Bone marrow (tissue), 2 donors: ENCODE results near the gene MYT1.
"Not testable (repeated sequence)": the region's sequence is repeated elsewhere in the genome, so short reads cannot be mapped to it uniquely, and the experiment has no call there.

Experiments
- DNase-seq, 2 donors: peaks; one replicate each; lab custom pipeline; 2025; lab: John Stamatoyannopoulos, UW

The MYT1 gene

DNA sequence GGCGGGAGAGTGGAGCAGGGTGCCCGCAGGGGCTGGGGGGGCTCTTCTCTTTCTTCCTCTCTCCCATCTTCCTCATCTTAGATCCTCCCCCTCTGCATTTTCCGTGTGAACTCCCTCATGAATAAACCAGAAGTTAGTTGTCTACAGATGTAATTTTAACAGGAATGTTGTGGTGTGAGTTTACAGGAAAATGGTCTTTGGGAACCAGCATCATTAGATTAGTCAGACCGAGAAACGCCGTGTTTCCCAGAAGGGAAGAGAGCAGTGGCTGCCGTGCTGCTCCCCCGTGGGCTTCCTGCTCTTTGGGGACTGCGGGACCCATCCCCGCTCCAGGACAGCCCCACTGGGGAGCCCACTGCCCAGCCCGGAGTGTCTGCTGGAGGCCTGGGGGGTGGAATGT, 3.4 kb downstream of the MYT1 start:
- DNase-seq: no peak

DNA sequence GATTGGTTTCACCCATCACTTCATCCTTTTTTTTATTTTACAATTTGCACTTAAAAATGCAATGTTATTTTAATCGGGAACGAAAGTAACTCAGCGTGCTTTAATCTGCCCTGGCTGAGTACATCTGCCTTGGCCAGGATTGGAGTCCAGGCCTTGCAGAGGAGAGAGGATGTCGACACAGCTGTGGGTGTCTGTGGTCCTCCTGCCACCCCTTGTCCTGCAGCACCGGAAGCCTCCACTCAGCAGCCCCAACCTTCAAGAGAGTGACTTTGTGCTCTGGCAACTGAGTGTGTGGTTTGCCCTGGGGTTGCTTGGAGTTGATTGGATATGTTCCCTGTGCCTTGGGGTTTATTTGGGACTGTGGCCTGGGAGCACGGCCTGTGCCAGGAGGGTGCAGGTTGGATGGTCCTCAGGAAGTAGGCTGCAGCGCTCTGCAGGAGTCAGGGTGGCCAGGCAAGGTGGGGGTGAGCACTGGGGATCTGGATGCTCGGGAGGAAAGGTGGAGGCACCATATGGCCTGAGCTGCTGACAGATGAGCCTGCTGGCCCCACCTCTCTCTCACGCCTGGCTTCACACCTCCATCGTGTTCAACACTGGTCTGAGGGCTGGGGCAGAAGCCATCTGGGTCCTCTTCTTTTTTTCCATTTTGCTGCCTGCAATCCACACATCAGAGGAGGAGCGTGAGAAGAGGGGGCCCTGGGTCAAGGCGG, 4.3 kb downstream of the MYT1 start:
- DNase-seq: no peak

DNA sequence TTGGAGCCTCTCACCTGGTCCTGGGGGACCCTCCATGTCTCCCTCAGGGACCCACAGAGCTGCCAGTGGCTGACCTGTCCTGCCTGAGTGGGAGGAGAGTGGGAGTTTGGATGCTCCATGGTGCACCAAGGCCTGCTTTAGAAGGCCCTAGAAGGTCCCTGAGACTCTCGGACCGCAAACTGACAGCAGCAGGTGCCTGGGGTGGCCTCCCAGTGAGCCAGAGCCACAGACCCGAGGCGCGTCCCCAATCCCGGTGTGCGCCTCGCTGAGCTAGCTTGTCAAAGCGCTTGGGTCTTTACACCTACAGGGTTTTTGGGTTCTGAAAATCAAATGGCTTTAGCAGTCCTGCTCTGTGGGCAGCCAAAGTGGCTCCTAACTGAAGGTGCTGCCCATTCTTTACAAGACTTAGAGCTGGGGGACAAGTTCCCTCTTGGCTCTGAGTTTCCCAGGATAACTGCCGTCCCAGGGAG, 4.9 kb downstream of the MYT1 start:
- no peak for DNase-seq

DNA sequence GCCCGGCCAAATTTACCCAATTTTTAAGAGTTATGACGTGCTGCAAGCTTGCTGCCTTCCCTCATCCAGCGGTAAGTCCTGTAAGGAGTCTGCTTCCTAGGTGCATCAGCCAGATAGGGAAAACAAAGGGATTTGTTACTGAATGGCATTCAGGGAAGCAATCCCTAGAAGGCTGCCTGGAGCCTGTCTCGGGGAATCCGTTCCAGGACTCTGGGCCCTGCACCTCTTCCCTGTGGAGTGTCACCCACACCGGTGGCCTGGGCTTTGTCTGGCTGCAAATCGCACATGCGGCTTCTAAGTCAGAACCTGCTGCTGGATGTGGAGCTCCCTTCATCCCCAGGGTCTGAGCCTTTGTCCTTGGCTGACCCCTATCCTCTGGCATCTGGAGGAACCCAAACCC, 7.0 kb downstream of the MYT1 start:
- no peak for DNase-seq

DNA sequence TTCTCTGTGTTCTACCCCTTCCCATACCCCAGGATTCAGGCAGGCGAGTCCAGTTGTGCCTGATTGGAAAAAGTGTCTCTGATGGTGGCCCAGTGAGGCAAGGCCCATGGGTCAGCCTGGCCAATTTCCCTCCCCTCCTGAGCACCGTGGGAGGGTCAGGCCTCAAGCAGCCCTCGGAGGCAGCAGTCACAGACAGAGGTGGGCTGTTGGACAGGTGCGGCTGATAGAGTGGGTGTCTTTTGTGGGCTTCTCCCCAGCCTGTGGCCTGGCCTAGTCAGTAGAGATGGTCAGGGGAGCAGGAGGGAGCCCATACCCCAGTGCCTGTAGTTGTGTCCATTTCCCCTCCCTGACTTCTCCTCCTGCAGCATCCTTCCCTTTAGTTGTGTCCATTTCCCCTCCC, 8.9 kb downstream of the MYT1 start:
- DNase-seq: no peak

DNA sequence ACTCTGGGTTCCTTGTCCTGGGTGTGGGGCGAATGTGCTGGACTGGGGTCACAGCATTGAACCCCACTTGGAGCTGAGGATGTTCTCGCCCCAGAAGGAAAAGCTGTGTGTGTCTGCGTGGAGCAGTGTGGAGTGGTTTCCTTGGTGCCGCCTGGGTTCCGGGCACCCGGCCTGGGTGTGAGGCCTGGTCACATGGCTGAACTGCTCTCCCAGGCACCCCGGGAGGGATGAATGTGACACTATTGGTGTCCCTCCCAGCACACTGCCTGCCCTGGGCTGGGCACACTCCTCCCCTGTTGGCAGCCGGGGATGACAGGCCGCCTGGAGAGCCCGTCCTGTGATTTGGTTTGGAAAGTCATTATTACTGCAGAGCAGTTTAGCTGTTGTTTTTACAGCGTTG, 12.3 kb downstream of the MYT1 start:
- no peak for DNase-seq

DNA sequence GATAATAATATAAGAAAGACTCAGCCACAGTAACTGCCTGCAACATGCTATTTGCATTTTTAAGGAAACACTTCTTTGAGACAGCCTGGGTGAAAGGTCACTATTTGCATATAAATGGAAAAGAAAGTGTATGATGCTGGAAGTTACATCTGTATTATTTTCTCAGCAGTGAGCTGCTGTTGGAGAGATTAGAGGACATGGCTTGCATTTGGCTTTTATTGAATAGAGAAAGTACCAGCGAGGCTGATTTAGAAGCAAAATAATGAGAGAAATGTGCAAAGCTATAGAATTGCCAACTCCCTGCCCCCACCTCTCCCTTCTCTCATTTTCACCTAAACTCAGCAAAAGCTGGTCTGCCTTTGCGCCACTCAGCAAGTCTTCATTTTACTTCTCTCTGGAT, 12.7 kb downstream of the MYT1 start:
- no peak for DNase-seq

DNA sequence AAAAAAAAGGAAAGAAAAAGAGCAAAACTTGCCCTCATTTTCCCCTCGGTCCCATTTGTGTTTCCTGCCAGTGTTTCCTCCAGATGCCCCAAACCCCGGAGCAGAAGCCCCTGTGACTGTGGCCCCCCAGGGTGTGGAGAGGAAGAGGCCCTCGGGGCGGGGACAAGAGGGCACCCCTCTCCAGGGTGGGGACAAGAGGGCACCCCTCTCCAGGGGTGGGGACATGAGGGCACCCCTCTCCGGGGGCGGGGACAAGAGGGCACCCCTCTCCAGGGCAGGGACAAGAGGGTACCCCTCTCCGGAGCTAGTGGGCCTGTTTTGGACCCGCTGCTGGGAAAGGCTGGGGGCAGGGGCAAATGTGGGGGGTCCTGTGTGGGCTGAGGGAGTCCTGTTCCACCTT, 13.1 kb downstream of the MYT1 start:
- DNase-seq: no peak

DNA sequence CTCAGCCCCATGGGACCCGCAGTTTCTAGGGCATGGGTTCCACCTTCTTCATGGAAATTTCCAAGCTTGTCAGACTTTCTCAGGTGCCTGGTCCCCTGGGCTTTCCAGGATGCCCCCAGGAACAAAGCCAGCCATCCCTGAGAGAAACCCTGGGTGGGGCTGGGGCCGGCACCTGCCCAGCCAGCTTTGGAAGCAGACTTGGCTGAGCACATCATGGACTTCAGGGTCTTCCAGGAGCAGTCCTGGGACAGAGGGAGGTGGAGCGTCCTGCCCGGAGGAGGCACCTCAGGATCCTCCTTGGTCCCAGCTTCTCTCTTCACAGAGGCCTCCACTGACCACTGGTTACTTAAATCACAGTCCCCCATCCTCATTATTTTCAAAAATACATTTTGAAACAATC, 13.5 kb downstream of the MYT1 start:
- no peak for DNase-seq

DNA sequence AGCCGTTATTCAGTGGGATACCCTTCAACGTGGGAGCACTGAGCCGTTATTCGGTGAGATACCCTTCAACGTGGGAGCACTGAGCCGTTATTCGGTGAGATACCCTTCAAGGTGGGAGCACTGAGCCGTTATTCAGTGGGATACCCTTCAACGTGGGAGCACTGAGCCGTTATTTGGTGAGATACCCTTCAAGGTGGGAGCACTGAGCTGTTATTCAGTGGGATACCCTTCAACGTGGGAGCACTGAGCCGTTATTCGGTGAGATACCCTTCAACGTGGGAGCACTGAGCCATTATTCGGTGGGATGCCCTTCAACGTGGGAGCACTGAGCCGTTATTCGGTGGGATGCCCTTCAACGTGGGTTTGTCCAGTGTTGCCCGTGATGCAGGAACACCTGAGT, 14.7 kb downstream of the MYT1 start:
- not testable (repeated sequence) for DNase-seq

DNA sequence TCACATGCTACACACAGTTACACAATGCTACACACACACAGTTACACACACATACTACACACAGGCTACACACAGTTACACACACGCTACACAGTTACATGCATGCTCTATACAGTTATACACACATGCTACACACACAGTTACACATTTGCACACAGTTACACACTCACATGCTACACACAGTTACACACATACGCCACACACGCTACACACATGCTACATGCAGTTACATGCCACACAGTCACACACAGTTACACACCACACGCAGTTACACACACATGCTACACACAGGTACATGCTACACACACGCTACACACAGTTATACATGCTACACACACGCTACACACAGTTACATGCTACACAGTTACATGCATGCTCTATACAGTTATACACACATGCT, 15.6 kb downstream of the MYT1 start:
- DNase-seq: no peak

DNA sequence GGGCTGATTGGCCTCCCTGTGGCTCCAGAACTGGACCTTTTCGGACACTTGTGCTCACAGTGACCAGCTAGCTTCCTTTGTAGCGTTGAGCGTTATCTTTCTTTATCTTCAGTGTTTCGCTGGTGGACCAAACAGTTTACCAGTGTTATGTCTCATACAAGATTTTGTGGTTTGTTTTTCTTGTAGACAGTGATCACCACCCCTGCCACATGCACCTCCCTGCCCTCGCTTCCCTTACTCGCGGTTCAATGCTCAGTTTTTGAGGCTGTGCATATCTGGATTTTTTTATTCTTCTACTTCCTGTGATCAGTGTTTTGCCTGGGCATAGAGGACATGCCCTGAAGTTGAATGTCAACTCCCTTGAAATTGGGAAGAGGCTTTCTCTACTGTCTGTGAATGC, 16.4 kb downstream of the MYT1 start:
- DNase-seq: no peak

DNA sequence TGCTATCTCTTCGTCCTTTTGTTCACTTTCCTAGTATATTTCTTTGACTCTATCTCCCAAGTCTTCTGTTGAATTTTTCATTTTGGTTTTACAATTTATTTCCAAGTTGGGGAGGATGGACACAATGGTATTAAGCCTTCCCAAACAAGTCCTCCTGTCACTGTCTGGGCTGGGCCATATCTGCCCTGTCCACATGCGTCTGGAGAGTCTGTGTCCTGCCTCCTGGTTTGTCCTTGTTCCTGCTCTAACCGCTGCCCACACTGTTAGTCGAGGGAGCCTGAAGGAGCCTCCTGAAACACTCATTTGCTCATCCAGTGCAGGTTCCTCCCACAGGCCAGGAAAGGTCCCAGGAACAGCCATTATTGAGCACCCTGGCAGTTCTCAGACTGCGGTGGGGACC, 17.1 kb downstream of the MYT1 start:
- DNase-seq: no peak

DNA sequence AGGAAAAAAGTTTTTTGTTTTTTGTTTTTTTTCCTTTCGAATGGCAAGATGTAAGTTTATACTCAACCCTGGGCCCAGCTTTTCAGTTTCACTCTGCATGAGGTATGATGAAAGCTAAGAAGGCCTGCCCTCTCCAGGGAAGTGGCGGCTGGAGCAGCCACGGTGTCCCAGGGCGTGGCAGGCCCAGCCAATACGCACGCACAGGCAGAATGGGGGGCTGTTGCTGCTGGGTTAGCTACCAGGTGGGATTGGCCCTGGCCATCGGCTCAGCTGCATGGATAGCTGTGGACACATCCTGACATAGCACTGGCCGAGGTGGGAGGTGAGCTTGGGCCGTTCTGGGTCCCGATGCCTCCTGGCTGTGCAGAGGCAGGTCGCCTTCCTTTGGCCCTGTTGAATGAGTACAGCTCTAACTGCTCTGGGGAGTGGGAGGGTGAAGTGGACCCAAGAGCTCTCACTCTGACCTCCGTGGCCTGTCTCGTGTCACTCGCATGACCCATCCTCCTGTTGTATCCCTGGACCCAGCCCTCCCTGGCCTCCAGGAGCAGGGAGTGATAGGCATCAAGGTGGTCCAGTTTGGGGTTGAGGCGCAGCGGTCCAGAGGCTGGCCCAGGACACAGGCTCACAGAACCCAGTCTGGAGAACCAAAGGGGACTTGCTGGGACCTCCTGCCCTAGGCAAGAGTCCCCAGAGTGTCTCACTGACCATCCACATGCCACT, 18.1 kb downstream of the MYT1 start:
- DNase-seq: no peak

DNA sequence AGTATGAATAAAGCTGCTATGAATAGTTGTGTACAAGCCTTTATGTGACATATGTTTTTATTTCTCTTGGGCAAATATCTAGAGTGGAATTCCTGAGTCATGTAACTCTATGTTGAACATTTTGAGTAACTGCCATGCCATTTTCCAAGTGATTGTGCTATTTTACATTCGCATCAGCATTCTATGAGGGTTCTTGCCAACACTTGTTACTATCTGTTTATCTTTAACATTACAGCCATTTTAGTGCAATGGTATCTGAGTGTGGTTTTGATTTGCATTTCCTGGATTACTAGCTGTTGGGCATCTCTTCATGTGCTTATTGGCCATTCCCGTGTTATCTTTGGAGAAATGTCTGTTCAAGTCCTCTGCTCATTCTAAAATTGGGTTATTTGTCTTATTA, 19.1 kb downstream of the MYT1 start:
- DNase-seq: no peak

DNA sequence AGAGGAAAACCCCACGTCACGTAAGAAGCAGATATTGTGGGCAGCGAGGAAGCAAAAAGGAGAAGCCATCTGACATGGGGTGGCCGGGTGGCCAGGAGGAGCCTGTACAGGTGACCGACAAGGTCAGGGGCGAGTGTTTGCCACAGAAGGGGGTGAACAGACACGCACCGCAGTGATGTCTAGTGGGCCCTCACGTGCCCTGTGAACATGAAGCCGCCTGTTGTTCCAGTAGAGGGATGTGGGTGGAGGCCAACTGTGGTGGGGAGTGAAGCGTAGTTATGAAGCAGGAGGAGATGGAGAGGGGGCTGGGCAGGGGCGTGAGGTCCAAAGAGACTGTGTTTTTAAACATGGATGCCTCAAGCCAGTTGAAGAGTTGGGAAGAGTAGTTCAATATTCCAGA, 20.5 kb downstream of the MYT1 start:
- no peak for DNase-seq

DNA sequence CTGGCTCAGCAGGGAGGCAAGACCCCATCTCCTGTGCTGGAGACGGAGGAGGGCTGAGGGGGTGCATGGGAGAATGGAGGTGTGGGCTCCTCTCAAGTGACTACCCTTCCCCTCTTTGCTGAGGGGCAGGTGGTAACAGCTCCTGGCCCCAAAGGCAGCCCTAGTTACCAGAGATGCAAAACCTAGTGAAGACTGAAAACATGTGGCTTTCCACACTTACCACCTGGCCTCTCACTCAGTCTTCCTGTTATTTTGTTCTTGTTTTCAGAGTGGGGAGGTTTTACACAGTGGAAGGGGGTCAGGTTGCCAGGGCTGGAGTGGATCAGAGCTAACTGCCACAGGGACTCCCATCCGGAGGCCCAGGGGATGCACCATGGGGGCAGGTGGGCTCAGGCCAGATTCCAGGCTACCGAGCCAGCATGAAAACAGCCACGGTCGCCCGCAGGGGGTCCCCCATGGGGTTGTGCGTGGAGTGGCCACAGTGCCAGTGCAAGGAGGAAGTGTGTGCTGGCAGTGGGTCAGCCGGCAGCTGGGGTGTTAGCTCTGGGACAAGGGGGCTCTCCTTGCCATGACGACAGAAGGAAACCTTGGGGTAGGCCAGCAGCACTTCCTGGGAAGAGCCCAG, 21.1 kb downstream of the MYT1 start:
- no peak for DNase-seq

DNA sequence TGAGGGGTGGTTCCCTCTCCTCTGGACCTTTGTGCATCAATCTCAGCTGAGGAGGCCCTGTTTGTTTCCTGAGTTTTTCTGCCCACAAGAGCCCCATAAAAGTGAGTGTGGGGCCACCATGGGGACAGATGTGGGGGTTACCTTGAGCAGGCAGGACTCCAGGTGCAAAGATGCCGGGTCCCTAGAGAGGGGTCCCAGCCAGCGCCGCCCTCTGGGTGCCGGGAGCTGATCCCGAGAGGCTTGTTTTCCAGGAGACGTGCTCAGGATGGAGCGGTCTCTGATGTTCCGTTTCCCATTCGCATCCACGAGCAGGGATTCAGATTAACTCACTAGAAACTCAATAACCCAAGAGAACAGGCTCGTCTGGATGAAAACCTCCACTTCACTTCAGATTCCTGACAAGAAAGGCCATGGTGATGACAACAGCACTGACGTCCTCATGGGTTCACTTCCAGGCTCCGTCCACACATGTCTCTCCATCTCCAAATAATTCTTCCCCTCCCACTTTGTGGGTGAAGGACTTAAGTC, 21.9 kb downstream of the MYT1 start:
- DNase-seq: no peak

DNA sequence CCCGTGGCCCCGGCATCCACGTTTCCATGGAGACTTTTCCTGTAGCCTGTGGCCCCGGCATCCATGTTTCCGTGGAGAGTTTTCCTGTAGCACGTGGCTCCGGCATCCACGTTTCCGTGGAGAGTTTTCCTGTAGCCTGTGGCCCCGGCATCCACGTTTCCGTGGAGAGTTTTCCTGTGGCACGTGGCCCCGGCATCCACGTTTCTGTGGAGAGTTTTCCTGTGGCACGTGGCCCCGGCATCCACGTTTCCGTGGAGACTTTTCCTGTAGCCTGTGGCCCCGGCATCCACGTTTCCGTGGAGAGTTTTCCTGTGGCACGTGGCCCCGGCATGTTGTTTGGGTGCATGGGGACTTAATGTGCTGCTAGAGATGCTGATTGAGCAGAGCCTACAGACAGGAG, 23.0 kb downstream of the MYT1 start:
- not testable (repeated sequence) for DNase-seq

DNA sequence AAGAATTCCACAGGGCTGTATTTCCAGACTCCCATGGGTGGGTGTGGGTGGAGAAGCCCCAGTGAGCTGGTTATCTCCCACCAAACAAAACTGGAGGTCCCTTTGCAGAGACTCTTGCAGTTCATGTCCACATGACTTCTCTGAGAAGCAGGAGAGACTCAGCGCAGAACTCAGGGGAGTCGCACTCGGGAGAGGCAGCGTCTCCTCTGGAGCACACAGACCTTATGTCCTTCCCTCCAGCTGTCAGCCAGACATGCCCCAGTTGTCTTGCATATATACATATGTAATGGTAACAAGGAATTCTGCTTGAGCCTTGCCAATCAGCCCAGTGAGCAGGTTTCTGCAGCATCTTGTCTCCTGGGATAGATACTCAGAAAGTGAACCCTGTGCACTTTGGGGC, 23.8 kb downstream of the MYT1 start:
- no peak for DNase-seq

DNA sequence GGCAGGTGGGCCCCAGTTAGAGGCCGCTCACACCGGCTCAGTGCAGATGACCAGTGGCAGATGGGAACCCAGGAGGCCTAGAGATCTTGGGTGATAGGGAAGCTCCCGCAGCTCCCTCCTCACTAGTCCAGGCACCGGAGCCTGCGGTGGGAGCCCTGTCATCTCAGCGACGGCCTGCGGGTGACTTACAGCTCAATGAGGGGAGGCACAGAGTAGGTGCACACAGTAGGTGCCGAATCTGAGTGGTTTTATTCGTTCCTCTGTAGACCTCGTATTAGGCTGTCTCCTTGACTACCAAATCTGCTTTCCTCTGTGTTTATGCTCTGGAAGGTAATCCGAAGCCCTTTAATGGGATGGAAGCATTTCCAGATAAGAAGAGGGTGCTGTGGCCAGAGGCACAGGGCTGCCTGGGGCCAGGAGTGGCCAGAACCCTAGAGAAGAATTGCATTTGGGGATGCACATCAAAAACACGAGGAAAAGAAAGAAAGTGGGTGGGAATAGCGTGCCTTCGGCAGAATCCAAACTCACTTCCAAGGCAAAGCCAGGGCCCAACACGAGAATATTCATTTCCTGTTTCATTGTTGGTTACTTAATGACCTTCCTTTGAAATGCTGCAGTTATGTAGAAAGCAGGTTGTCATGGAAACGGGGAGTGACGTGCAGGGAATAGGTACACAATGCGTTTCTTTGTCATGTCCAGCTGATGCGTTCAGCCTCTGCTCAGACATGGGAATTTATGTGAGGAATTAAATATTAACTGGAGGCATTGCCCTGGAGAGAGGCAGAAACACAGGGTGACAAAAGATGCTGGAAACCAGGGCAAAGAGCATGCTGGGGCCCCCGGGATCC, 24.7 kb downstream of the MYT1 start:
- DNase-seq: no peak

DNA sequence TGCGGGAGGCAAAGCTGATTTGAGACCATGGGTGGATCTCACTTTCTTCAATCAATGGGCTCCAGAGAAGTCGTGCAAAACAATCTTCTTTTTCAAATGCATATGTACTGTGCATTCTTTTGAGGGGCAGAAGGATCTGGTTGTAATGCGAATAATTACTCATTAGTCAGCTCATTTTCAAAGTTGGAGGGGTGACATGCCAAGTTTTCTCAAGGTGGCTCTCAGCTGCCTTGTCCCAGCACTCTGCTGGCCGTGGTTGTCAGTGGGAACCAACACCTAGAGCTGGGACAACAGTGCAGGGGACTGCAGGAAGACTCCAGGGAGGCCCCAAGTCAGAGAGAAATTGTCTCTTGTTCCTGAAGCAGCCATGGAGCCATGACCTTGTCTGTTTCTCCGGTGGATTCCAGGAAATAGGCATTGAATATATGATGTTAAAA, 25.3 kb downstream of the MYT1 start:
- DNase-seq: no peak
